ENCODE results near the gene CD34. TPM values are rescaled to one million over a fixed set of nuclear protein-coding genes. Genes with fewer than 3 reads are reported as not detected.
A peak's percentile ranks its signal among the peaks of the same experiment; 100 is the strongest.

Gene CD34
- total and polyA plus RNA-seq, 2 experiments from 2014 or later: 0.27 to 0.29 TPM

- H3K4me1 ChIP-seq (ENCODE audit: low read depth): no peaks in the 10 kb centered on the region
- H3K9me3 ChIP-seq (ENCODE audit: low read depth): no peaks in the 10 kb centered on the region
- no peaks in the 10 kb centered on the region for H3K36me3 ChIP-seq
- no peak for TF ChIP-seq CTCF (IDR thresholded peaks at IDR 0.05; ENCODE audit: low read depth, low read length)
- H3K4me3 ChIP-seq: no peak overlapping the region
- H3K27me3 ChIP-seq: no peaks in the 10 kb centered on the region
- no peak overlapping the region for H3K27ac ChIP-seq
- DNase-seq (ENCODE audit: low read depth in 1 of 2, low spot score in 1 of 2): no peak
These were observed 54.5 kb downstream of the CD34 start for GRCh38 chr1:207856276-207857023.

- no peaks in the 10 kb centered on the region for H3K4me1 ChIP-seq (ENCODE audit: low read depth)
These were observed 56.9 kb downstream of the CD34 start for GRCh38 chr1:207854001-207854400.

GRCh38 chr1:207853372-207853757 lies 57.6 kb downstream of the CD34 start:
- Histone ChIP-seq H3K27me3 (no peaks in the 10 kb centered on the region), H3K36me3 (no peaks in the 10 kb centered on the region), H3K27ac (no peak overlapping the region), H3K4me3 (no peak overlapping the region), H3K9me3 (ENCODE audit: low read depth) (no peaks in the 10 kb centered on the region), H3K4me1 (ENCODE audit: low read depth) (no peaks in the 10 kb centered on the region)
- TF ChIP-seq CTCF (IDR thresholded peaks at IDR 0.05; ENCODE audit: low read depth, low read length): no peak
- peak in 1 of 2 donors; percentile 33 for DNase-seq (ENCODE audit: low read depth in 1 of 2, low spot score in 1 of 2)

More at GRCh38 chr1:207854001-207854400, 56.9 kb downstream of the CD34 start:
- Histone ChIP-seq H3K4me3 (no peak overlapping the region), H3K9me3 (ENCODE audit: low read depth) (no peaks in the 10 kb centered on the region), H3K36me3 (no peaks in the 10 kb centered on the region), H3K27ac (no peak overlapping the region), H3K27me3 (no peaks in the 10 kb centered on the region)
- no peak for DNase-seq (ENCODE audit: low read depth in 1 of 2, low spot score in 1 of 2)
- no peak for TF ChIP-seq CTCF (IDR thresholded peaks at IDR 0.05; ENCODE audit: low read depth, low read length)

GRCh38 chr1:207852576-207853371 lies 58.2 kb downstream of the CD34 start:
- no peaks in the 10 kb centered on the region for H3K9me3 ChIP-seq (ENCODE audit: low read depth)
- H3K27ac ChIP-seq: no peak overlapping the region

GRCh38 chr1:207851696-207852095 lies 59.2 kb downstream of the CD34 start:
- Histone ChIP-seq H3K27me3 (no peaks in the 10 kb centered on the region), H3K27ac (no peak overlapping the region), H3K36me3 (no peaks in the 10 kb centered on the region), H3K4me1 (ENCODE audit: low read depth) (no peaks in the 10 kb centered on the region), H3K9me3 (ENCODE audit: low read depth) (no peaks in the 10 kb centered on the region), H3K4me3 (no peak overlapping the region)
- TF ChIP-seq CTCF (IDR thresholded peaks at IDR 0.05; ENCODE audit: low read depth, low read length): no peak
- DNase-seq (ENCODE audit: low read depth in 1 of 2, low spot score in 1 of 2): no peak

More at GRCh38 chr1:207852576-207853371, 58.2 kb downstream of the CD34 start:
- no peaks in the 10 kb centered on the region for H3K36me3 ChIP-seq
- no peaks in the 10 kb centered on the region for H3K4me1 ChIP-seq (ENCODE audit: low read depth)
- H3K4me3 ChIP-seq: no peak overlapping the region
- no peaks in the 10 kb centered on the region for H3K27me3 ChIP-seq
- DNase-seq (ENCODE audit: low read depth in 1 of 2, low spot score in 1 of 2): no peak
- TF ChIP-seq CTCF (IDR thresholded peaks at IDR 0.05; ENCODE audit: low read depth, low read length): no peak

All from cardiac muscle cell (in vitro differentiated cells and primary cell).